Mucosa of descending colon (tissue), 3 donors: ENCODE results near the gene SSR4. TPM values are rescaled to one million over a fixed set of nuclear protein-coding genes. Genes with fewer than 3 reads are reported as not detected.

Experiments used
- ATAC-seq: fragments of 200-7000 bp; cut with Tn5 transposase; one replicate; pipeline ENCODE4 v1.9.1; 2020; ENCODE audit warnings: mild to moderate bottlenecking, moderate library complexity
- DNase-seq, 3 donors: peaks; one replicate each; pipeline ENCODE4 v3.0.0-alpha.2; 2020
- H3K36me3 ChIP-seq: fragments of 200-600 bp; one replicate; pipeline ENCODE4 v1.8.0; 2021; ENCODE audit warnings: low read depth, mild to moderate bottlenecking
- H3K4me1 ChIP-seq: fragments of 200-600 bp; one replicate; pipeline ENCODE4 v1.8.0; 2021; ENCODE audit warnings: low read depth, mild to moderate bottlenecking
- H3K4me3 ChIP-seq: fragments of 200-600 bp; one replicate; pipeline ENCODE4 v1.8.0; 2021; ENCODE audit warnings: mild to moderate bottlenecking
- H3K9me3 ChIP-seq: fragments of 200-600 bp; one replicate; pipeline ENCODE4 v1.8.0; 2021; ENCODE audit warnings: mild to moderate bottlenecking
- intact Hi-C, 2 donors: fragments of 100-400 bp; cut with DNase I in 1 of 2; cut with micrococcal nuclease in 1 of 2; formaldehyde crosslinking; loops; one replicate each; pipeline versions ENCODE4 v1.11.0 to v1.11.1; 2022; cut with DNase I, micrococcal nuclease
- total RNA-seq, 3 donors: library from RNA; stranded (reverse); fragmentation: NEBNext Ultra II Directional in 2 of 3; extraction: Animal tissue kit (Norgen Biotek cat#: 25700) in 2 of 3; gene quantifications; one replicate each; pipeline versions ENCODE4 v1.2.1 to v1.2.4, GENCODE V29; 2021 to 2023
- TF ChIP-seq, protein P1 (sequence below): fragments of 200-600 bp; IDR thresholded peaks from one replicate; pipeline ENCODE4 v1.8.0; 2022; ENCODE audit warnings: antibody characterized with exemption, mild to moderate bottlenecking
- donor health status: DM: no; HTN: no; CAD: no; lungs with moderate emphysema.
- donor health status: DM: no; HTN: no; CAD: no.
- donor health status: DM: no; HTN: yes; CAD: no.

SSR4 gene
- total RNA-seq, 3 donors from 2014 or later = 129 to 297 (median 174) TPM

DNA sequence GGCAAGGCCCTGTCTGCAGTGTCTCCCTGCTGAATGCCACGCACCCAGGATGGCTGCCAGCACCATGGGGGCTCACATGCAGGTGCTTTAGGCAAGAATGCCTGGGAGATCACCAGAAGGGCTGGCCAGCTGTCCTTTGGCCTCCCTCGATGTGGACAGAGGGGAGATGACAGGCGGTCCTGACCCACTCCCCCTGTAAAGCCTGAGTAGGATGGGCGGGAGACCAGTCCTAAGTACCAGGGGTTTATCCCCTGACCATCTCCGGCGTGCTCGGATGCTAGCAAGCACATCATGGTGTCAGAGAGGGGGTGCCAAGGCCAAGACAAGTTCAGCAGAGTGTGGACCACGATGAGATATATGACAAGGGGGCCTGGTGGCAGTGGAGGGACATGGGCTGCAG, 30.6 kb downstream of the SSR4 start:
- ATAC-seq = no peak
- intact Hi-C loops = no loop called here

DNA sequence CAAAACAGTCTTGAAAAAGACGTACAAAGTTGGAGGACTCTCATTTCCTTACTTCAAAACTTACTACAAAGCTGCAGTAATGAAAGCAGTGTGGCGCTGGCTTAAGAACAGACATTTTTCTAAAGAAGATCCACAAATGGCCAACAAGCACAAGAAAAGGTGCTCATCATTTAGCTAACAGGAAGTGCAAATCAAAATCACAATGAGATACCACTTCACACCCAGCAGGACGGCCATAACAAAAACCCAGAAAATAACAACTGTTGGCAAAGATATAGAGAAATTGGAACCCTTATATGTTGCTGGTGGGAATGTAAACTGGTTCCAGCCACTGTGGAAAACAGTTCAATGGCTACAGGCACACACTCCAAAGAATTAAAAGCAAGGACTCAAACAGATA, 32.5 kb downstream of the SSR4 start:
- Histone ChIP-seq H3K4me1 (no peaks in the 10 kb centered on the region), H3K4me3 (no peak overlapping the region), H3K9me3 (no peaks in the 10 kb centered on the region), H3K36me3 (no peaks in the 10 kb centered on the region)
- ATAC-seq = no peak
- intact Hi-C loops = no loop called here
- DNase-seq = no peak
- TF ChIP-seq, protein P1, sequence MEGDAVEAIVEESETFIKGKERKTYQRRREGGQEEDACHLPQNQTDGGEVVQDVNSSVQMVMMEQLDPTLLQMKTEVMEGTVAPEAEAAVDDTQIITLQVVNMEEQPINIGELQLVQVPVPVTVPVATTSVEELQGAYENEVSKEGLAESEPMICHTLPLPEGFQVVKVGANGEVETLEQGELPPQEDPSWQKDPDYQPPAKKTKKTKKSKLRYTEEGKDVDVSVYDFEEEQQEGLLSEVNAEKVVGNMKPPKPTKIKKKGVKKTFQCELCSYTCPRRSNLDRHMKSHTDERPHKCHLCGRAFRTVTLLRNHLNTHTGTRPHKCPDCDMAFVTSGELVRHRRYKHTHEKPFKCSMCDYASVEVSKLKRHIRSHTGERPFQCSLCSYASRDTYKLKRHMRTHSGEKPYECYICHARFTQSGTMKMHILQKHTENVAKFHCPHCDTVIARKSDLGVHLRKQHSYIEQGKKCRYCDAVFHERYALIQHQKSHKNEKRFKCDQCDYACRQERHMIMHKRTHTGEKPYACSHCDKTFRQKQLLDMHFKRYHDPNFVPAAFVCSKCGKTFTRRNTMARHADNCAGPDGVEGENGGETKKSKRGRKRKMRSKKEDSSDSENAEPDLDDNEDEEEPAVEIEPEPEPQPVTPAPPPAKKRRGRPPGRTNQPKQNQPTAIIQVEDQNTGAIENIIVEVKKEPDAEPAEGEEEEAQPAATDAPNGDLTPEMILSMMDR = no peak

More for the DNA sequence above, 30.6 kb downstream of the SSR4 start:
- Histone ChIP-seq H3K4me1 (no peaks in the 10 kb centered on the region), H3K4me3 (no peak overlapping the region), H3K9me3 (no peaks in the 10 kb centered on the region), H3K36me3 (no peaks in the 10 kb centered on the region)
- TF ChIP-seq, protein P1 = no peak
- DNase-seq = no peak

DNA sequence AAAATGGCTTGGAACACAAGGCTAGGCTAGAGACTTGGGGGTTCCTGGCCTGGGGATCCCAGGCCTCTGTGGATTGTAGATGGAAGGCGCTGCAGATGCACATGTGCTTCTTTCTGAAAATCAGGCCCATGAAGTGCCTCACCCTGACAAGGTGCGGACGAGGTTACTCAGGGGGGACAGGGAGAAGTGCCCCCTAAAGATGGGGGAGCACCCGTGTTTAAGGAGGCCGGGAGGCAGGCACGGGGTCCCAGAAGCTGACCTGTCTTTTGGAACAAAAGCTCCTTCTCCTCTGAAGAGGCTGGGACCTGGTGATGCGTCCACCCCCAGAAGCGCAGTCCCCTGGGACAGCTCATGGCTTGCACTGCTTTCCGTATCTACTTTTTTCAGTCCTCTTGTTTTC, 33.4 kb downstream of the SSR4 start:
- no peak for DNase-seq
- Histone ChIP-seq H3K9me3 (no peaks in the 10 kb centered on the region), H3K4me3 (no peak overlapping the region), H3K4me1 (no peaks in the 10 kb centered on the region), H3K36me3 (no peaks in the 10 kb centered on the region)
- ATAC-seq = no peak
- intact Hi-C loops = no loop called here
- TF ChIP-seq, protein P1 = no peak

DNA sequence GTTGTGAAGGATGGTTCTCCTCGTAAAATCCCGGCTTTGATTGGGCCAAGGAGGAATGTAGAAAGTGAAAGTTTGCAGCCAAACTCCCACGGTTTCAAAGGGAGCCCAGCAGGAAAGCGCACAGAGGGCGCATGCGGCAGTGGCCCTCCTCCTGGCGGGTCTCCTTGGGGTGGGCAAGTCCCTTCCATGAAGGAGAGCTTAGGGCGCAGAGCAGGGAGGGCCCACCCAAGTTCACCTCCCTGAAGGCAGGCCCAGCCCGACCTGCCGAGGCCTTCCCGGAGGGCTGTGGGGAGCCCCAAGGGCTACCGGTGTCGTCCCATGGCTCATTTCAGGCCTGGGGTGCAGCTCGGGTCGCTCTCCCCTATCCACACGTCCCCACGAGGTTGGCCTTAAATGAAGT, 33.8 kb downstream of the SSR4 start:
- ATAC-seq (no peak), DNase-seq (no peak)
- Histone ChIP-seq H3K4me3 (no peak overlapping the region), H3K9me3 (no peaks in the 10 kb centered on the region), H3K4me1 (no peaks in the 10 kb centered on the region), H3K36me3 (no peaks in the 10 kb centered on the region)
- intact Hi-C loops = no loop called here
- TF ChIP-seq, protein P1 = no peak

DNA sequence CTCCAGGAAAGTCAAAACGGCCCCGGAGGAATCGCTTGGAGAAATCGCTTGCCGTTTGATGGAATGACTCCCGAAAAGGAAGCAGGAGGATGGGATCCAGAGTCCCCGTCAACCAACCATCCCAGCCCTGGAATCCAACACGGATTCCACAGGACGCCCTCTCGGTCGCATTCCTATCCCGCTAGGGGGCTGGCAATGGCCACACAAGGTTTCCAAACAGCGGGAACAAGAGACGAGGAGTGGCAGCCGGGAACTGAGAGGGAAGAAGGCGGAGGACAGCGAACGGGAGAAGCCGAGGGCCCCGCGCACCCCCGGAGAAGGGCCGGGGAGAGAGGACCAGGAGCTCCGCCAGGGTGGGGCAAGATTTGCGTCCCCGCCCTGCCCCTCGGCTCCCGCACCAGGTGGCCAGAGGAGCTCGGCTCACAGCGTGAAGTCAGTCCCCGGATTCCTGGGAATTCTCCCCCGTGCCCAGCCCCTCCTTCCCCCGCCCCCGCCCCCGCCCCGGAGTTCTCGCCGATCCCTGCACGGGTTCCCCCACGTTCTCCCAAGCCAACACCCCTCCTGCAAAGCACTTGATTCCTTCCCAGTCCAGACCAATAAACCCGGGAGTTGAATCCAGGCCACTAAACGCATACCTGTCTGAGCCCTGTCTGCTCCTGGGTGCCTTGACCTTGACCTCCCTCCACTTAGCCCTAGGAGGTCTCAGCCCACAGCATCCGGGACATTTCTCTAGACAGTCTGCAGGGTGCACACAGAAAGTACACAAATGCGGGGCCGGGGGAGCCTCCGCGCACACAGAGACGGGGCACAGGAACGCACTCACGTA, 34.5 kb downstream of the SSR4 start:
- intact Hi-C loops = no loop called here
- TF ChIP-seq, protein P1 = no peak
- H3K4me3 ChIP-seq = no peak overlapping the region
- no peak for ATAC-seq
- no peak for DNase-seq
- no peaks in the 10 kb centered on the region for H3K9me3 ChIP-seq
- H3K4me1 ChIP-seq = no peaks in the 10 kb centered on the region
- H3K36me3 ChIP-seq = no peaks in the 10 kb centered on the region

DNA sequence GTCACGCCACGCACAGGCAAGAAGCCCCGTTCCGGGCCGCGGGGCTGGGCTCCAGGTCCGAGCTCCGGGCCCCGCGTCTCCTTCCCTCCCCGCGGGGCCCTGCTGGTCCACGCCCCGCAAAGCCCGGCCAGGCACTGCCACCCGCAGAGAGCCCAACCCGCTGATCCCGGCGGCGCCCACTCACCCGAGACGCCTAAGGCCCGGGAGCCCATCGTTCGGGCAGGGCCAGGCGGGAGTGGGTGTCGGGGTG, 35.0 kb downstream of the SSR4 start:
- Histone ChIP-seq H3K9me3 (no peaks in the 10 kb centered on the region), H3K36me3 (no peaks in the 10 kb centered on the region), H3K4me1 (no peaks in the 10 kb centered on the region), H3K4me3 (no peak overlapping the region)
- TF ChIP-seq, protein P1 = no peak
- intact Hi-C loops = no loop called here
- DNase-seq = no peak
- ATAC-seq = no peak
